KMS-11 (cell line): ENCODE data around the gene SERPINE1.

ENCODE experiments used
- H2AFZ ChIP-seq: fragments of 200-600 bp; sonication (generic); 2 replicates; pipeline ENCODE4 v1.6.1; 2016; ENCODE audit warnings: antibody characterized with exemption, mixed run types, low read depth
- H3K27ac ChIP-seq: fragments of 200-600 bp; sonication (generic); 2 replicates; pipeline ENCODE4 v1.6.1; 2016; ENCODE audit warnings: mild to moderate bottlenecking, mixed run types
- H3K27me3 ChIP-seq: fragments of 200-600 bp; sonication (generic); 2 replicates; pipeline ENCODE4 v1.6.1; 2017; ENCODE audit warnings: mild to moderate bottlenecking, low read depth, mixed run types, moderate library complexity; ENCODE audit not compliant: insufficient read depth
- H3K36me3 ChIP-seq: fragments of 200-600 bp; sonication (generic); 2 replicates; pipeline ENCODE4 v1.6.1; 2017; ENCODE audit warnings: mild to moderate bottlenecking, mixed run types; ENCODE audit not compliant: insufficient read depth
- H3K4me1 ChIP-seq: fragments of 200-600 bp; sonication (generic); 2 replicates; pipeline ENCODE4 v1.6.1; 2016; ENCODE audit warnings: mild to moderate bottlenecking, low read depth, mixed run types; ENCODE audit not compliant: poor library complexity, severe bottlenecking
- H3K4me2 ChIP-seq: fragments of 200-600 bp; sonication (generic); 2 replicates; pipeline ENCODE4 v1.7.0; 2016; ENCODE audit warnings: mild to moderate bottlenecking, mixed run types
- H3K4me3 ChIP-seq: fragments of 200-600 bp; sonication (generic); IDR thresholded peaks from 2 replicates; pipeline ENCODE4 v1.6.1; 2017; ENCODE audit warnings: low read depth, low read length, mixed read lengths; ENCODE audit not compliant: insufficient read depth
- H3K79me2 ChIP-seq: fragments of 200-600 bp; sonication (generic); 2 replicates; pipeline ENCODE4 v1.6.1; 2016; ENCODE audit warnings: low read depth, mixed run types; ENCODE audit not compliant: insufficient read depth
- H3K9ac ChIP-seq: fragments of 200-600 bp; sonication (generic); 2 replicates; pipeline ENCODE4 v1.6.1; 2016; ENCODE audit warnings: mild to moderate bottlenecking, mixed run types
- H4K20me1 ChIP-seq: fragments of 200-600 bp; sonication (generic); 2 replicates; pipeline ENCODE4 v1.6.1; 2016; ENCODE audit warnings: mild to moderate bottlenecking, mixed run types; ENCODE audit not compliant: insufficient read depth
- CTCF ChIP-seq: fragments of 200-600 bp; sonication (generic); conservative IDR thresholded peaks from 2 replicates; pipeline ENCODE4 v1.6.1; 2017; ENCODE audit warnings: low read depth, mild to moderate bottlenecking, antibody characterized with exemption, low read length, moderate library complexity, mixed read lengths

Gene SERPINE1

GRCh38 chr7:101179117-101179516 is 52.2 kb downstream of the SERPINE1 start:
- TF ChIP-seq CTCF = no peak
- Histone ChIP-seq H2AFZ (no peak overlapping the region), H3K36me3 (no peaks in the 10 kb centered on the region), H3K9ac (no peak overlapping the region), H3K27me3 (peaks cover 84% of the 10 kb centered on the region), H3K4me1 (no peaks in the 10 kb centered on the region), H4K20me1 (no peaks in the 10 kb centered on the region), H3K79me2 (no peaks in the 10 kb centered on the region), H3K4me2 (no peak overlapping the region), H3K27ac (no peak overlapping the region), H3K4me3 (no peak overlapping the region)

DNA sequence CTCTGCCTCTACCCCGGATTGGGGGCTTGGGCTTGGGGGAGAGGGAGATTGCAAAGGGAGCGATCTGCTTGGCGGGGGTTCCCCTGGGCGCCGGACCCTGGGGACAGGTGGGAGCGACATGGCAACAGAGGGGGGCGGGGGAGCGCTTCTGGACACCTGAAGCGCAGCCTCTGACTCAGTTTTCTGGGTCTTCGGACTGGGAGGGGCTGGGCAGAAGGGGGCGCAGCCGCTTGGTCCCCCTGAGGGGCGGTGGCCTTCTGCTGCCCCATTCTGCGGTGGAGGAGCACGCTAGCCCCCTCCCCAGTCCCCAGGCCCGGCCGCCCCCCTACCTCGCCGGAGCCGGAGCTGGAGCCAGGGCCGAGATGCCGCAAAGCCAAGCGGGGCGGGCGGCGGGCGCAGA is 52.8 kb downstream of the SERPINE1 start:
- Histone ChIP-seq H3K27ac (no peak overlapping the region), H2AFZ (no peak overlapping the region), H4K20me1 (no peaks in the 10 kb centered on the region), H3K9ac (no peak overlapping the region), H3K79me2 (no peaks in the 10 kb centered on the region), H3K4me3 (no peak overlapping the region), H3K36me3 (no peaks in the 10 kb centered on the region), H3K4me2 (no peak overlapping the region), H3K27me3 (peaks cover 81% of the 10 kb centered on the region), H3K4me1 (no peaks in the 10 kb centered on the region)
- no peak for TF ChIP-seq CTCF

DNA sequence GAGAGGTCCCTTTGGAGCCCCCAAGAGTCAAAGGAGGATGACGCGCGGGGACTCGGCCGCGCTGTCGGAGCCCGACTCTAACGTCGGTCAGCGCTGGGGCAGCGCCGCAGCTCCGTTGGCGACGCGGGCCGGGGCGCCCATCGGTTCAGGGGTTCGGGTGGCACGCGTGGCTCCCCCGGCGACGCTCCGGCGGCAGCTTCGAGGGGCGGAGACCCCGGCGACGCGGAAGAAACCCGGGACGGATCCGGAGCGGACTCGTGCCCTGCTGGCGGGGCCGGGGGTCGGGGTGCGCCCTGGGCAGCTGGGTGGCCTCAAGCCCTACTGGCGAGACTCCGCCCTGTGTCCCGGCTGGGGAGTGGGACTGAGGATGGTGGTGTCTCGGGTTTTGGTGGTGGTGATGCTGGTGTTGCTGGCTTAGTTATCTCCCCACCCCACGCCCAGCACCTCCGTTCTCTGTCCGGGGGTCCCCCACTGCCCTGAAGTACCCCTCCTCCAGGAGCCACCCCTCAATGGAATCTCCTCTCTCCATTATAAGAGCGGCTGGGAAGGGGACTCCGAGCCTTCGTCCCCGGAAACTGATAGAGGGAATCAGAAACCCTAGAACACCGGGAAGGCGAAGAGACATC is 53.3 kb downstream of the SERPINE1 start, which contains the start of gene NAT16:
Gene NAT16, minus strand, starts transcription at position 164 of the 626 bp plus-strand sequence. CDS start 5,486 bp downstream, outside the sequence.
- H3K4me1 ChIP-seq = no peaks in the 10 kb centered on the region
- no peaks in the 10 kb centered on the region for H3K36me3 ChIP-seq
- no peak within 1 kb of the TSS for H3K27ac ChIP-seq
- H3K4me3 ChIP-seq = no peak within 1 kb of the TSS
- H3K4me2 ChIP-seq = no peak within 1 kb of the TSS
- no peak for TF ChIP-seq CTCF
- no peak within 1 kb of the TSS for H2AFZ ChIP-seq
- peaks cover 81% of the 10 kb centered on the region for H3K27me3 ChIP-seq
- H3K79me2 ChIP-seq = no peaks in the 10 kb centered on the region
- H4K20me1 ChIP-seq = no peaks in the 10 kb centered on the region
- no peak within 1 kb of the TSS for H3K9ac ChIP-seq

DNA sequence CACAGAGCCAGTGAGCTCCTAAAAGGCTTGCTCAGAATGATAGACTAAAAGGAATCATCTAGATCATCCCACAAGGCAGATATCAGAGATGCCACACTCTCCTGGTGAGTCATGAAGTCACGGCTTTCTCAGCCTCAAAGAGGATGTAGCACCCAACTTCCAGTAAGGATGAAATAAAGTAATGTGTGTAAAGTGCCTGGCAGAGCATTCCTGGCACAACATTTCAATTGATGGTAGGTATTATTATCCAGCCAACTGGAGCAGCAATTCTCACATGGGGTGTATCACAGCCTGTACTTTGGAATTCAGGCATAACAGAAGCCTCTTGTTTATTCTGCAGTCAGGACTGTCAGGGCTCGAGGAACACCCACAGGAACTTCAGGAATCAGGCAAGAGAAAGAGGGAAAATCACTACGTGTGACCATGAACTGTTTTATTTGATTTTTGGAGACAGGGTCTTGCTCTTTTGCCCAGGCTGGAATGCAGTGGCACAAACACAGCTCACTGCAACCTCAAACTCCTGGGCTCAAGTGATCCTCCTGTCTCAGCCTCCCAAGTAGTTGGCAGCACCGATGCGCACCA is 58.4 kb downstream of the SERPINE1 start:
- Histone ChIP-seq H3K36me3 (no peaks in the 10 kb centered on the region), H2AFZ (no peak overlapping the region), H3K9ac (no peak overlapping the region), H3K4me3 (no peak overlapping the region), H3K79me2 (no peaks in the 10 kb centered on the region), H3K27me3 (peaks cover 76% of the 10 kb centered on the region), H3K4me2 (no peak overlapping the region), H3K4me1 (no peaks in the 10 kb centered on the region), H3K27ac (no peak overlapping the region), H4K20me1 (no peaks in the 10 kb centered on the region)
- TF ChIP-seq CTCF = no peak
